Nephron (organoid): ENCODE measurements around the gene ZNF423.
A peak's percentile ranks its signal among the peaks of the same experiment; 100 is the strongest.

Source experiments
- H3K27ac Mint-ChIP-seq, 3 experiments: 2 replicates each; pipeline ENCODE4 v1.8.0; 2020; ENCODE audit warnings: mixed read lengths in 3 of 3, mild to moderate bottlenecking in 2 of 3, moderate library complexity in 1 of 3
- H3K27me3 Mint-ChIP-seq: 2 replicates; pipeline ENCODE4 v1.8.0; 2021; ENCODE audit warnings: low read depth, mild to moderate bottlenecking, moderate library complexity, mixed read lengths
- H3K36me3 Mint-ChIP-seq: 2 replicates; pipeline ENCODE4 v1.8.0; 2020; ENCODE audit warnings: low read depth, mixed read lengths
- H3K4me1 Mint-ChIP-seq: 2 replicates; pipeline ENCODE4 v1.8.0; 2020; ENCODE audit warnings: mixed read lengths
- H3K4me3 Mint-ChIP-seq, 3 experiments: 2 replicates each; pipeline ENCODE4 v1.8.0; 2020; ENCODE audit warnings: mild to moderate bottlenecking in 3 of 3, mixed read lengths in 3 of 3, moderate library complexity in 2 of 3
- H3K9me3 Mint-ChIP-seq: 2 replicates; pipeline ENCODE4 v1.8.0; 2020; ENCODE audit warnings: mixed read lengths
- CTCF ChIP-seq, 3 experiments: fragments of 200-600 bp; sonication (generic); IDR thresholded peaks; one replicate each; pipeline ENCODE4 v1.5.0; 2021; ENCODE audit warnings: antibody characterized with exemption in 3 of 3; ENCODE audit not compliant: unreplicated experiment in 3 of 3

ZNF423 gene

GRCh38 chr16:49600536-49600935 lies 255.4 kb downstream of the ZNF423 start:
- Mint-ChIP-seq H3K9me3 (no peaks in the 10 kb centered on the region), H3K4me1 (peaks cover 65% of the 10 kb centered on the region), H3K27ac (peak overlapping the region; percentile 62 to 91 (median 77)), H3K27me3 (peaks cover 4% of the 10 kb centered on the region), H3K36me3 (no peaks in the 10 kb centered on the region), H3K4me3 (peak overlapping the region in 2 of 3 experiments; percentile 9 to 49)
- no peak for TF ChIP-seq CTCF (IDR thresholded peaks at IDR 0.05; ENCODE audit: unreplicated experiment in 3 of 3)

- Mint-ChIP-seq H3K36me3 (no peaks in the 10 kb centered on the region), H3K4me3 (peak overlapping the region in 1 of 3 experiments; percentile 7), H3K4me1 (peaks cover 70% of the 10 kb centered on the region), H3K27me3 (peaks cover 4% of the 10 kb centered on the region), H3K27ac (peak overlapping the region; percentile 62 to 93 (median 90)), H3K9me3 (no peaks in the 10 kb centered on the region)
- TF ChIP-seq CTCF (IDR thresholded peaks at IDR 0.05; ENCODE audit: unreplicated experiment in 3 of 3), result no peak
Measured at GRCh38 chr16:49599704-49600103, 256.2 kb downstream of the ZNF423 start.

- H3K36me3 Mint-ChIP-seq, result no peaks in the 10 kb centered on the region
- TF ChIP-seq CTCF (IDR thresholded peaks at IDR 0.05; ENCODE audit: unreplicated experiment in 3 of 3), result no peak
- peaks cover 74% of the 10 kb centered on the region for H3K4me1 Mint-ChIP-seq
- peak overlapping the region; percentile 81 to 93 (median 90) for H3K27ac Mint-ChIP-seq
- peaks cover 4% of the 10 kb centered on the region for H3K27me3 Mint-ChIP-seq
- no peaks in the 10 kb centered on the region for H3K9me3 Mint-ChIP-seq
- peak overlapping the region in 1 of 3 experiments; percentile 7 for H3K4me3 Mint-ChIP-seq
Measured at GRCh38 chr16:49599281-49599680, 256.6 kb downstream of the ZNF423 start.

GRCh38 chr16:49598383-49599170 lies 257.3 kb downstream of the ZNF423 start:
- H3K27ac Mint-ChIP-seq, result peak overlapping the region; percentile 81 to 93 (median 90)
- no peak for TF ChIP-seq CTCF (IDR thresholded peaks at IDR 0.05; ENCODE audit: unreplicated experiment in 3 of 3)
- no peak overlapping the region for H3K4me3 Mint-ChIP-seq
- H3K9me3 Mint-ChIP-seq, result no peaks in the 10 kb centered on the region
- H3K27me3 Mint-ChIP-seq, result peaks cover 4% of the 10 kb centered on the region
- peaks cover 79% of the 10 kb centered on the region for H3K4me1 Mint-ChIP-seq
- no peaks in the 10 kb centered on the region for H3K36me3 Mint-ChIP-seq

- Mint-ChIP-seq H3K9me3 (no peaks in the 10 kb centered on the region), H3K27ac (peak overlapping the region; percentile 81 to 93 (median 90)), H3K4me3 (peak overlapping the region in 1 of 3 experiments; percentile 16), H3K4me1 (peaks cover 80% of the 10 kb centered on the region), H3K27me3 (peaks cover 4% of the 10 kb centered on the region), H3K36me3 (no peaks in the 10 kb centered on the region)
- TF ChIP-seq CTCF (IDR thresholded peaks at IDR 0.05; ENCODE audit: unreplicated experiment in 3 of 3), result no peak
Measured at GRCh38 chr16:49597796-49598195, 258.1 kb downstream of the ZNF423 start.
